K562 (cell line): Measurements from ENCODE around the gene CYB5R4. TPM values are rescaled to one million over a fixed set of nuclear protein-coding genes. Genes with fewer than 3 reads are reported as not detected.

Experiments
- ARID3A ChIP-seq: IDR thresholded peaks from 2 replicates; pipeline ENCODE4 v1.6.1; 2012; ENCODE audit warnings: low read depth, low read length, improper control_type of control experiment, borderline replicate concordance
- BACH1 ChIP-seq: fragments of 200-800 bp; sonication (Bioruptor generic); IDR thresholded peaks from 2 replicates; pipeline ENCODE4 v1.6.1; 2016; ENCODE audit warnings: missing genetic modification characterization, missing compliant biosample characterization
- CXXC5 ChIP-seq: fragments of 250-450 bp; sonication (Bioruptor Pico); IDR thresholded peaks from 2 replicates; pipeline ENCODE4 v1.8.0; 2022; ENCODE audit warnings: inconsistent platforms, mild to moderate bottlenecking, moderate library complexity
- HNRNPUL1 ChIP-seq: fragments of 200-400 bp; formaldehyde crosslinking; IDR thresholded peaks from 2 replicates; pipeline ENCODE4 v1.6.1; 2017; ENCODE audit warnings: low read length
- HOXB6 ChIP-seq: fragments of 250-450 bp; sonication (Bioruptor Pico); IDR thresholded peaks from 2 replicates; pipeline ENCODE4 v1.5.1; 2022; ENCODE audit warnings: mild to moderate bottlenecking, borderline replicate concordance
- MEF2A ChIP-seq: IDR thresholded peaks from 2 replicates; pipeline ENCODE4 v1.6.1; 2011; ENCODE audit warnings: low read depth, mild to moderate bottlenecking, low read length, moderate library complexity; ENCODE audit not compliant: control insufficient read depth
- NR1H2 ChIP-seq: sonication (generic); formaldehyde crosslinking; IDR thresholded peaks from 2 replicates; pipeline ENCODE4 v1.4.0; 2020; ENCODE audit warnings: mild to moderate bottlenecking, missing genetic modification reagents
- PHB2 ChIP-seq: fragments of 450-650 bp; IDR thresholded peaks from 2 replicates; pipeline ENCODE4 v1.6.1; 2017; ENCODE audit warnings: low read depth
- PML ChIP-seq: IDR thresholded peaks from 2 replicates; pipeline ENCODE4 v1.6.1; 2012; ENCODE audit warnings: low read length, inconsistent platforms
- POU5F1 ChIP-seq: fragments of 150-350 bp; IDR thresholded peaks from 2 replicates; pipeline ENCODE4 v1.6.1; 2014; ENCODE audit warnings: borderline replicate concordance, low read length, low read depth, mild to moderate bottlenecking; ENCODE audit not compliant: partially characterized antibody
- RUNX1 ChIP-seq: sonication (generic); IDR thresholded peaks from 2 replicates; pipeline ENCODE4 v1.6.1; 2016; ENCODE audit warnings: antibody characterized with exemption, low read depth
- SMARCA4 ChIP-seq: fragments of 450-650 bp; IDR thresholded peaks from 2 replicates; pipeline ENCODE4 v1.6.1; 2016
- ZKSCAN3 ChIP-seq: fragments of 250-450 bp; sonication (Bioruptor Pico); IDR thresholded peaks from 2 replicates; pipeline ENCODE4 v1.4.0; 2020
- ZNF398 ChIP-seq: fragments of 250-450 bp; sonication (Bioruptor Pico); IDR thresholded peaks from 2 replicates; pipeline ENCODE4 v1.8.0; 2021; ENCODE audit warnings: moderate library complexity, mild to moderate bottlenecking, inconsistent platforms
- polyA plus RNA-seq, 8 experiments: library from polyadenylated mRNA; depleted of rRNA in 4 of 8; stranded (reverse) in 5 of 8; unstranded in 3 of 8; fragments of >200 nt; fragmentation: Nextera tagmentation in 2 of 8; fragmentation: Illumina TruSeq in 1 of 8; extraction: Ambion mirVana in 2 of 8; extraction: Trizol in 1 of 8; gene quantifications; 2 replicates each; pipeline versions ENCODE4 v1.2.1 to v1.2.3, GENCODE V29; 2011 to 2014; ENCODE audit warnings: inconsistent platforms in 1 of 8, missing spikeins in 1 of 8
- total RNA-seq, 7 experiments: library from RNA; depleted of rRNA in 6 of 7; stranded (reverse); fragments of >200 nt in 6 of 7; fragmentation: Illumina TruSeq in 2 of 7; extraction: Trizol in 2 of 7; gene quantifications; 2 replicates each; pipeline versions ENCODE4 v1.2.1 to v1.2.3, GENCODE V29; 2011 to 2021; ENCODE audit warnings: low replicate concordance in 1 of 7
- TF ChIP-seq, protein P1 (sequence below), 2 experiments: fragments of 450-650 bp; formaldehyde crosslinking in 1 of 2; IDR thresholded peaks; 2 replicates each; pipeline versions ENCODE4 v1.4.0 to v1.6.1; 2014 to 2020; ENCODE audit warnings: mild to moderate bottlenecking in 2 of 2, borderline replicate concordance in 1 of 2, low read depth in 1 of 2

Gene CYB5R4
- total and polyA plus RNA-seq, 9 of the 15 experiments (the other 6 are each of a cell fraction or from before 2014, with no cell fraction given), result 5.9 to 23.1 (median 19.0) TPM

- TF ChIP-seq, protein P1, sequence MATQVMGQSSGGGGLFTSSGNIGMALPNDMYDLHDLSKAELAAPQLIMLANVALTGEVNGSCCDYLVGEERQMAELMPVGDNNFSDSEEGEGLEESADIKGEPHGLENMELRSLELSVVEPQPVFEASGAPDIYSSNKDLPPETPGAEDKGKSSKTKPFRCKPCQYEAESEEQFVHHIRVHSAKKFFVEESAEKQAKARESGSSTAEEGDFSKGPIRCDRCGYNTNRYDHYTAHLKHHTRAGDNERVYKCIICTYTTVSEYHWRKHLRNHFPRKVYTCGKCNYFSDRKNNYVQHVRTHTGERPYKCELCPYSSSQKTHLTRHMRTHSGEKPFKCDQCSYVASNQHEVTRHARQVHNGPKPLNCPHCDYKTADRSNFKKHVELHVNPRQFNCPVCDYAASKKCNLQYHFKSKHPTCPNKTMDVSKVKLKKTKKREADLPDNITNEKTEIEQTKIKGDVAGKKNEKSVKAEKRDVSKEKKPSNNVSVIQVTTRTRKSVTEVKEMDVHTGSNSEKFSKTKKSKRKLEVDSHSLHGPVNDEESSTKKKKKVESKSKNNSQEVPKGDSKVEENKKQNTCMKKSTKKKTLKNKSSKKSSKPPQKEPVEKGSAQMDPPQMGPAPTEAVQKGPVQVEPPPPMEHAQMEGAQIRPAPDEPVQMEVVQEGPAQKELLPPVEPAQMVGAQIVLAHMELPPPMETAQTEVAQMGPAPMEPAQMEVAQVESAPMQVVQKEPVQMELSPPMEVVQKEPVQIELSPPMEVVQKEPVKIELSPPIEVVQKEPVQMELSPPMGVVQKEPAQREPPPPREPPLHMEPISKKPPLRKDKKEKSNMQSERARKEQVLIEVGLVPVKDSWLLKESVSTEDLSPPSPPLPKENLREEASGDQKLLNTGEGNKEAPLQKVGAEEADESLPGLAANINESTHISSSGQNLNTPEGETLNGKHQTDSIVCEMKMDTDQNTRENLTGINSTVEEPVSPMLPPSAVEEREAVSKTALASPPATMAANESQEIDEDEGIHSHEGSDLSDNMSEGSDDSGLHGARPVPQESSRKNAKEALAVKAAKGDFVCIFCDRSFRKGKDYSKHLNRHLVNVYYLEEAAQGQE (IDR thresholded peaks at IDR 0.05; ENCODE audit: borderline replicate concordance), result peak; percentile 100
- TF ChIP-seq, protein P1 (CRISPR knock-in tag; IDR thresholded peaks at IDR 0.05; ENCODE audit: low read depth), result peak; percentile 100
- TF ChIP-seq BACH1 (peak; percentile 83; the same call in 1 of the 2 replicates), RUNX1 (no peak), ZKSCAN3 (no peak), POU5F1 (no peak), ZNF398 (no peak), CXXC5 (peak; percentile 97), NR1H2 (peak; percentile 98; the same call in 1 of the 2 replicates), HNRNPUL1 (no peak), PHB2 (peak; percentile 58; the same call in 1 of the 2 replicates), SMARCA4 (peak; percentile 45; the same call in 1 of the 2 replicates), HOXB6 (CRISPR knock-in tag) (no peak), PML (peak; percentile 85; the same call in 1 of the 2 replicates), ARID3A (no peak; the same call in 1 of the 2 replicates), MEF2A (no peak)
Measured at GRCh38 chr6:83859410-83860358, at the start of gene CYB5R4 (continued).
